SK-N-SH treated with all-trans-retinoic acid at 6 μM for 48 hours (cell line): Measurements from ENCODE around the gene DENND2C.

Experiments
- ATAC-seq: fragments of 200-7000 bp; cut with Tn5 transposase; 3 replicates; pipeline ENCODE4 v1.9.1; 2020; ENCODE audit warnings: mild to moderate bottlenecking, moderate library complexity
- BACH2 ChIP-seq: fragments of 250-450 bp; sonication (Bioruptor Pico); IDR thresholded peaks from 2 replicates; pipeline ENCODE4 v1.9.0; 2021; ENCODE audit warnings: mild to moderate bottlenecking, borderline replicate concordance
- CSDC2 ChIP-seq: fragments of 250-450 bp; sonication (Bioruptor Pico); IDR thresholded peaks from 2 replicates; pipeline ENCODE4 v1.5.0; 2020; ENCODE audit warnings: mild to moderate bottlenecking, moderate library complexity
- GLIS3 ChIP-seq: fragments of 250-450 bp; sonication (Bioruptor Pico); IDR thresholded peaks from 2 replicates; pipeline ENCODE4 v1.5.0; 2020; ENCODE audit warnings: mild to moderate bottlenecking, moderate library complexity
- ISL1 ChIP-seq: fragments of 250-450 bp; sonication (Bioruptor Pico); IDR thresholded peaks from 2 replicates; pipeline ENCODE4 v2.1.2; 2022; ENCODE audit warnings: mild to moderate bottlenecking, moderate library complexity
- OSR1 ChIP-seq: fragments of 250-450 bp; sonication (Bioruptor Pico); IDR thresholded peaks from 2 replicates; pipeline ENCODE4 v1.8.0; 2022; ENCODE audit warnings: moderate library complexity, mild to moderate bottlenecking, inconsistent platforms
- PPARA ChIP-seq: fragments of 250-450 bp; sonication (Bioruptor Pico); IDR thresholded peaks from 2 replicates; pipeline ENCODE4 v1.5.0; 2020; ENCODE audit warnings: mild to moderate bottlenecking, borderline replicate concordance
- RARB ChIP-seq: fragments of 250-450 bp; sonication (Bioruptor Pico); IDR thresholded peaks from 2 replicates; pipeline ENCODE4 v1.8.0; 2021; ENCODE audit warnings: mild to moderate bottlenecking, moderate library complexity
- SNAI2 ChIP-seq: fragments of 250-450 bp; sonication (Bioruptor Pico); IDR thresholded peaks from 2 replicates; pipeline ENCODE4 v1.5.0; 2020; ENCODE audit warnings: mild to moderate bottlenecking, moderate library complexity
- TCF4 ChIP-seq: fragments of 250-450 bp; sonication (Bioruptor Pico); IDR thresholded peaks from 2 replicates; pipeline ENCODE4 v1.8.0; 2021; ENCODE audit warnings: mild to moderate bottlenecking, moderate library complexity, borderline replicate concordance
- TOX ChIP-seq: fragments of 250-450 bp; sonication (Bioruptor Pico); IDR thresholded peaks from 2 replicates; pipeline ENCODE4 v1.8.0; 2021; ENCODE audit warnings: mild to moderate bottlenecking, moderate library complexity, borderline replicate concordance
- ZFP3 ChIP-seq: fragments of 250-450 bp; sonication (Bioruptor Pico); IDR thresholded peaks from 2 replicates; pipeline ENCODE4 v1.5.0; 2020; ENCODE audit warnings: mild to moderate bottlenecking, moderate library complexity
- ZNF8 ChIP-seq: fragments of 450-650 bp; formaldehyde crosslinking; IDR thresholded peaks from 2 replicates; pipeline ENCODE4 v1.5.0; 2020; ENCODE audit warnings: mild to moderate bottlenecking, moderate library complexity
- TF ChIP-seq, protein P1 (sequence below): fragments of 250-450 bp; sonication (Bioruptor Pico); IDR thresholded peaks from 2 replicates; pipeline ENCODE4 v1.5.0; 2020; ENCODE audit warnings: mild to moderate bottlenecking, moderate library complexity
- TF ChIP-seq, protein P2 (sequence below): fragments of 250-450 bp; sonication (Bioruptor Pico); IDR thresholded peaks from 2 replicates; pipeline ENCODE4 v1.8.0; 2021; ENCODE audit warnings: low read depth, mild to moderate bottlenecking, moderate library complexity, borderline replicate concordance
- TF ChIP-seq, protein P3 (sequence below): fragments of 250-450 bp; sonication (Bioruptor Pico); IDR thresholded peaks from 2 replicates; pipeline ENCODE4 v1.8.0; 2020; ENCODE audit warnings: mild to moderate bottlenecking, moderate library complexity, borderline replicate concordance
- TF ChIP-seq, protein P4 (sequence below): fragments of 250-450 bp; sonication (Bioruptor Pico); IDR thresholded peaks from 2 replicates; pipeline ENCODE4 v1.5.1; 2021; ENCODE audit warnings: mild to moderate bottlenecking, moderate library complexity

The DENND2C gene

DNA sequence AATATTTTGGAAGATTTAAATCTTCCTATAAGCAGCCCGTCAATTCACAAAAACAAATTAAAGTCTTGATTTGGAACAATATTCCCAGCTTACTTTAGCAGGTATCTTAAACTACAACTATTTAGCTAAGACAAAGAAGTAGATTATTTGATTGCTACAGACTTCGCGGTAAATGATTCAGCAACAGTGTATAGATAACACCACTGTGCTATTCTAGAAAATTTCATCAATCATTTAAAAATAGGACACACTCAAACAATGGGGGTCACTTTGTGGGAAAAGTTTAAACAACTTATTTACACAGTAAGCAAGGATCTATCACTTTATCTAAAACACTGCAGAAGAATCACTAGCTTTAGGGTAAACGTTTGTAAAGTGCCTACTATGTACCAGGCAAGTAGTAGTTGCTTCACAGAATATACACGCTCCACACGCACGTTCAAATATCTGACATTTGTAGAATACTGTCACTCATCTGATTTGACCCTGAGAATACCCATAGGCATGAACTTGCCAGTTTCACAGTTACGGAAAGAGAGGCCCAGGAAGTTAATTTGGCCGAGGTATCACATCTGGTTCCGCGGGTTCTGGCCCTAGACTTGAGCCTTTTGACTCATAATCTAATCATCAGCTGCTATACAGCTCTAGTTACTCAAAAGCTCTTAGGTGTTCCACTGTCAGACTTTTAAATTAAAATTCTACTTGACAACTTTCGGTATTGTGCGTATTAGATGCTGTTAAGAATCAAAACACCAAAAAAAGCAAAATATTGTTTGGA is 876 bp downstream of the DENND2C start:
- TF ChIP-seq OSR1 = no peak
- TF ChIP-seq, protein P1, sequence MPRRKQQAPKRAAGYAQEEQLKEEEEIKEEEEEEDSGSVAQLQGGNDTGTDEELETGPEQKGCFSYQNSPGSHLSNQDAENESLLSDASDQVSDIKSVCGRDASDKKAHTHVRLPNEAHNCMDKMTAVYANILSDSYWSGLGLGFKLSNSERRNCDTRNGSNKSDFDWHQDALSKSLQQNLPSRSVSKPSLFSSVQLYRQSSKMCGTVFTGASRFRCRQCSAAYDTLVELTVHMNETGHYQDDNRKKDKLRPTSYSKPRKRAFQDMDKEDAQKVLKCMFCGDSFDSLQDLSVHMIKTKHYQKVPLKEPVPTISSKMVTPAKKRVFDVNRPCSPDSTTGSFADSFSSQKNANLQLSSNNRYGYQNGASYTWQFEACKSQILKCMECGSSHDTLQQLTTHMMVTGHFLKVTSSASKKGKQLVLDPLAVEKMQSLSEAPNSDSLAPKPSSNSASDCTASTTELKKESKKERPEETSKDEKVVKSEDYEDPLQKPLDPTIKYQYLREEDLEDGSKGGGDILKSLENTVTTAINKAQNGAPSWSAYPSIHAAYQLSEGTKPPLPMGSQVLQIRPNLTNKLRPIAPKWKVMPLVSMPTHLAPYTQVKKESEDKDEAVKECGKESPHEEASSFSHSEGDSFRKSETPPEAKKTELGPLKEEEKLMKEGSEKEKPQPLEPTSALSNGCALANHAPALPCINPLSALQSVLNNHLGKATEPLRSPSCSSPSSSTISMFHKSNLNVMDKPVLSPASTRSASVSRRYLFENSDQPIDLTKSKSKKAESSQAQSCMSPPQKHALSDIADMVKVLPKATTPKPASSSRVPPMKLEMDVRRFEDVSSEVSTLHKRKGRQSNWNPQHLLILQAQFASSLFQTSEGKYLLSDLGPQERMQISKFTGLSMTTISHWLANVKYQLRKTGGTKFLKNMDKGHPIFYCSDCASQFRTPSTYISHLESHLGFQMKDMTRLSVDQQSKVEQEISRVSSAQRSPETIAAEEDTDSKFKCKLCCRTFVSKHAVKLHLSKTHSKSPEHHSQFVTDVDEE (CRISPR knock-in tag) = no peak
- no peak for TF ChIP-seq BACH2
- TF ChIP-seq CSDC2 (CRISPR knock-in tag) = no peak
- TF ChIP-seq PPARA (CRISPR knock-in tag) = no peak
- no peak for TF ChIP-seq RARB (CRISPR knock-in tag)
- no peak for TF ChIP-seq ZFP3
- TF ChIP-seq, protein P2, sequence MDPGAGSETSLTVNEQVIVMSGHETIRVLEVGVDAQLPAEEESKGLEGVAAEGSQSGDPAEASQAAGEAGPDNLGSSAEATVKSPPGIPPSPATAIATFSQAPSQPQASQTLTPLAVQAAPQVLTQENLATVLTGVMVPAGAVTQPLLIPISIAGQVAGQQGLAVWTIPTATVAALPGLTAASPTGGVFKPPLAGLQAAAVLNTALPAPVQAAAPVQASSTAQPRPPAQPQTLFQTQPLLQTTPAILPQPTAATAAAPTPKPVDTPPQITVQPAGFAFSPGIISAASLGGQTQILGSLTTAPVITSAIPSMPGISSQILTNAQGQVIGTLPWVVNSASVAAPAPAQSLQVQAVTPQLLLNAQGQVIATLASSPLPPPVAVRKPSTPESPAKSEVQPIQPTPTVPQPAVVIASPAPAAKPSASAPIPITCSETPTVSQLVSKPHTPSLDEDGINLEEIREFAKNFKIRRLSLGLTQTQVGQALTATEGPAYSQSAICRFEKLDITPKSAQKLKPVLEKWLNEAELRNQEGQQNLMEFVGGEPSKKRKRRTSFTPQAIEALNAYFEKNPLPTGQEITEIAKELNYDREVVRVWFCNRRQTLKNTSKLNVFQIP (CRISPR knock-in tag) = no peak
- TF ChIP-seq, protein P3, sequence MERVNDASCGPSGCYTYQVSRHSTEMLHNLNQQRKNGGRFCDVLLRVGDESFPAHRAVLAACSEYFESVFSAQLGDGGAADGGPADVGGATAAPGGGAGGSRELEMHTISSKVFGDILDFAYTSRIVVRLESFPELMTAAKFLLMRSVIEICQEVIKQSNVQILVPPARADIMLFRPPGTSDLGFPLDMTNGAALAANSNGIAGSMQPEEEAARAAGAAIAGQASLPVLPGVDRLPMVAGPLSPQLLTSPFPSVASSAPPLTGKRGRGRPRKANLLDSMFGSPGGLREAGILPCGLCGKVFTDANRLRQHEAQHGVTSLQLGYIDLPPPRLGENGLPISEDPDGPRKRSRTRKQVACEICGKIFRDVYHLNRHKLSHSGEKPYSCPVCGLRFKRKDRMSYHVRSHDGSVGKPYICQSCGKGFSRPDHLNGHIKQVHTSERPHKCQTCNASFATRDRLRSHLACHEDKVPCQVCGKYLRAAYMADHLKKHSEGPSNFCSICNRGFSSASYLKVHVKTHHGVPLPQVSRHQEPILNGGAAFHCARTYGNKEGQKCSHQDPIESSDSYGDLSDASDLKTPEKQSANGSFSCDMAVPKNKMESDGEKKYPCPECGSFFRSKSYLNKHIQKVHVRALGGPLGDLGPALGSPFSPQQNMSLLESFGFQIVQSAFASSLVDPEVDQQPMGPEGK = no peak
- TF ChIP-seq, protein P4, sequence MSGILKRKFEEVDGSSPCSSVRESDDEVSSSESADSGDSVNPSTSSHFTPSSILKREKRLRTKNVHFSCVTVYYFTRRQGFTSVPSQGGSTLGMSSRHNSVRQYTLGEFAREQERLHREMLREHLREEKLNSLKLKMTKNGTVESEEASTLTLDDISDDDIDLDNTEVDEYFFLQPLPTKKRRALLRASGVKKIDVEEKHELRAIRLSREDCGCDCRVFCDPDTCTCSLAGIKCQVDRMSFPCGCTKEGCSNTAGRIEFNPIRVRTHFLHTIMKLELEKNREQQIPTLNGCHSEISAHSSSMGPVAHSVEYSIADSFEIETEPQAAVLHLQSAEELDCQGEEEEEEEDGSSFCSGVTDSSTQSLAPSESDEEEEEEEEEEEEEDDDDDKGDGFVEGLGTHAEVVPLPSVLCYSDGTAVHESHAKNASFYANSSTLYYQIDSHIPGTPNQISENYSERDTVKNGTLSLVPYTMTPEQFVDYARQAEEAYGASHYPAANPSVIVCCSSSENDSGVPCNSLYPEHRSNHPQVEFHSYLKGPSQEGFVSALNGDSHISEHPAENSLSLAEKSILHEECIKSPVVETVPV (CRISPR knock-in tag) = no peak
- ATAC-seq = no peak

DNA sequence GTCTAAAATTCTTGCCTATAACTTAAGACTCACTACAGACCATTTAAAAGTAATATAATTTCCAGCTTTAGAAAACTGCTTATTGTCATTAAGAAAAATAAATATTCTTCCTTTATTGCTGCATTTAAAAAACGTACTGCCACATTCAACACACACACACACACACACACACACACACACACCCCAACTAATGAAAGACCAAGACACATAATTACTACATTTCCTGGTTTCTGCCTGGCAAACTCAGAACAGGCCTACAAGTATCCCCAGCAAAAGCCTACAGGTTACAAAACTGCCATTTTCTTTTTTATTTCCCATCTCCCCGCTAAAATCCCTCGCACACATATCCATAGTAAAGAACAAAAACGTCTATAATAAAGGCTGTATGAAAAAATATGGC is 1.5 kb downstream of the DENND2C start:
- ATAC-seq = no peak
- TF ChIP-seq TOX (CRISPR knock-in tag) (no peak), BACH2 (no peak), TCF4 (CRISPR knock-in tag) (no peak), CSDC2 (CRISPR knock-in tag) (no peak), ISL1 (no peak), ZNF8 (CRISPR knock-in tag) (no peak), ZFP3 (no peak), GLIS3 (CRISPR knock-in tag) (no peak), RARB (CRISPR knock-in tag) (no peak)
- TF ChIP-seq, protein P2 (CRISPR knock-in tag) = no peak
- TF ChIP-seq, protein P4 (CRISPR knock-in tag) = no peak

DNA sequence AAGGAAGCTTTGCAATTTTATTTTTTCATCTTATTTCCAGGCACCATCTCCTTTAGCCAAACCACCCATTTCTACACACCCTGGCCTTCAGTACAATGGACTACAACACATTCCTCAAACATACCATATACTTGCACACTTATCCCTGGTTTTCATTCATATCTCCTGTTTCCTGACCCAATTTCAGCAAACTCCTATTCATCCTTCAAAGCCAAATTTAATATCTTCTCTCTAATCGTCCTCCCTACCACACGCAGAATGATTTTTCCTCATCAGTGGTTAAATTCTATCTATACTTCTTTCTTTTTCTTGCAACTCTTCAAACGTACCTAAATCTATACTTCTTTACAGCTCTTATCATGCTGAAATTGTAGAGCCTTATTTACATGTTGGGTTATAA is 2.9 kb downstream of the DENND2C start:
- ATAC-seq = no peak
- no peak for TF ChIP-seq OSR1
- no peak for TF ChIP-seq SNAI2 (CRISPR knock-in tag)
- peak; percentile 72 for TF ChIP-seq ZFP3
